Naive thymus-derived CD4-positive, alpha-beta T cell (primary cell): Measurements from ENCODE around the gene LASP1. TPM values are rescaled to one million over a fixed set of nuclear protein-coding genes. Genes with fewer than 3 reads are reported as not detected.

ENCODE experiments used
- ATAC-seq: fragments of 150-1000 bp; cut with Tn5 transposase; 2 replicates; pipeline ENCODE4 v1.10.0; 2021; ENCODE audit warnings: mild to moderate bottlenecking, moderate library complexity
- CTCF ChIA-PET: fragments of 350-600 bp; sonication (Branson Sonifier 250); formaldehyde crosslinking; loops from one replicate; lab custom pipeline; 2021; ENCODE audit warnings: antibody characterized with exemption; lab: Charles Lee
- POLR2A ChIA-PET: fragments of 350-600 bp; sonication (Branson Sonifier 250); formaldehyde crosslinking; loops from one replicate; lab custom pipeline; 2021; ENCODE audit warnings: antibody characterized with exemption, inconsistent platforms; lab: Charles Lee
- DNase-seq, 9 donors: peaks; one replicate each; pipeline versions ENCODE4 v3.0.0 to v3.0.0-alpha.2; 2020 to 2022; ENCODE audit warnings: mixed read lengths in 1 of 9
- H3K27ac ChIP-seq: one replicate; pipeline ENCODE4 v1.7.0; 2013; ENCODE audit warnings: mild to moderate bottlenecking, low read depth, low read length, moderate library complexity
- H3K27me3 ChIP-seq, 2 donors: one replicate each; pipeline ENCODE4 v1.7.0; 2013; ENCODE audit warnings: low read length in 2 of 2, mild to moderate bottlenecking in 2 of 2, moderate library complexity in 2 of 2; ENCODE audit not compliant: control insufficient read depth in 2 of 2, insufficient read depth in 2 of 2
- H3K36me3 ChIP-seq, 3 experiments: 1 replicate in 2 of 3; 2 replicates in 1 of 3; pipeline ENCODE4 v1.7.0; 2013; ENCODE audit warnings: low read length in 3 of 3, mild to moderate bottlenecking in 3 of 3, moderate library complexity in 1 of 3; ENCODE audit not compliant: insufficient read depth in 3 of 3, control insufficient read depth in 2 of 3
- H3K4me1 ChIP-seq, 2 donors: one replicate each; pipeline ENCODE4 v1.7.0; 2013; ENCODE audit warnings: low read length in 2 of 2, mild to moderate bottlenecking in 2 of 2, moderate library complexity in 1 of 2; ENCODE audit not compliant: control insufficient read depth in 2 of 2, insufficient read depth in 2 of 2
- H3K4me3 ChIP-seq: 2 replicates; pipeline ENCODE4 v1.7.0; 2013; ENCODE audit warnings: mild to moderate bottlenecking, low read length
- H3K9me3 ChIP-seq, 3 experiments: 1 replicate in 2 of 3; 2 replicates in 1 of 3; pipeline ENCODE4 v1.7.0; 2013; ENCODE audit warnings: low read length in 3 of 3; ENCODE audit not compliant: control insufficient read depth in 2 of 3
- H3K27ac Mint-ChIP-seq, 9 donors: one replicate each; pipeline ENCODE4 v1.8.0; 2020 to 2022; ENCODE audit warnings: mixed read lengths in 9 of 9, mild to moderate bottlenecking in 8 of 9, moderate library complexity in 5 of 9, inconsistent platforms in 2 of 9
- H3K27me3 Mint-ChIP-seq, 5 donors: one replicate each; pipeline ENCODE4 v1.8.0; 2021 to 2022; ENCODE audit warnings: mixed read lengths in 5 of 5, mild to moderate bottlenecking in 1 of 5
- H3K36me3 Mint-ChIP-seq, 5 donors: one replicate each; pipeline ENCODE4 v1.8.0; 2020 to 2022; ENCODE audit warnings: mixed read lengths in 5 of 5, mild to moderate bottlenecking in 3 of 5, inconsistent platforms in 1 of 5
- H3K4me1 Mint-ChIP-seq, 7 donors: one replicate each; pipeline ENCODE4 v1.8.0; 2020 to 2022; ENCODE audit warnings: mixed read lengths in 7 of 7, mild to moderate bottlenecking in 3 of 7, inconsistent platforms in 1 of 7
- H3K4me3 Mint-ChIP-seq, 10 donors: one replicate each; pipeline ENCODE4 v1.8.0; 2020 to 2022; ENCODE audit warnings: mild to moderate bottlenecking in 10 of 10, mixed read lengths in 10 of 10, moderate library complexity in 6 of 10, inconsistent platforms in 2 of 10
- H3K9me3 Mint-ChIP-seq, 11 donors: one replicate each; pipeline ENCODE4 v1.8.0; 2020 to 2022; ENCODE audit warnings: mixed read lengths in 11 of 11, mild to moderate bottlenecking in 4 of 11, inconsistent platforms in 1 of 11, moderate library complexity in 1 of 11
- intact Hi-C, 2 donors: fragments of 100-400 bp; cut with micrococcal nuclease; formaldehyde crosslinking; loops; one replicate each; pipeline ENCODE4 v1.15.1; 2023
- polyA plus RNA-seq, 2 donors: library from polyadenylated mRNA; unstranded; fragments of 300-500 nt; fragmentation: Illumina TruSeq; gene quantifications; one replicate each; pipeline ENCODE4 v1.2.3, GENCODE V29; 2021
- total RNA-seq, 6 experiments: library from RNA in 5 of 6; stranded (reverse) in 5 of 6; gene quantifications; 1 replicate in 5 of 6; 2 replicates in 1 of 6; pipeline ENCODE4 v1.2.3 and lab custom pipeline; 2021 to 2026

LASP1 gene
- total and polyA plus RNA-seq, 7 experiments from 2014 or later = 43.4 to 199 (median 104) TPM

DNA sequence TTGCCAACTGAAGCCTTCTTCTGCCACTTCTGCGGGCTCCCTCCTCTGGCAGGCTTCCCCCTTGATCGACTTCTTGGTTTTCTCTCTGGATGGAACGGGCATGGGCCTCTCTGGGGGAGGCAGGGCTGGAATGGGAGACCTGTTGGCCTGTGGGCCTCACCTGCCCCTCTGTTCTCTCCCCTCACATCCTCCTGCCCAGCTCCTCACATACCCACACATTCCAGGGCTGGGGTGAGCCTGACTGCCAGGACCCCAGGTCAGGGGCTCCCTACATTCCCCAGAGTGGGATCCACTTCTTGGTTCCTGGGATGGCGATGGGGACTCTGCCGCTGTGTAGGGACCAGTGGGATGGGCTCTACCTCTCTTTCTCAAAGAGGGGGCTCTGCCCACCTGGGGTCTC, 49.1 kb downstream of the LASP1 start:
- Histone ChIP-seq H3K4me1 (no peaks in the 10 kb centered on the region), H3K27me3 (no peaks in the 10 kb centered on the region), H3K36me3 (peaks cover 17 to 66% (median 20%) of the 10 kb centered on the region in 3 experiments), H3K4me3 (no peak overlapping the region), H3K9me3 (no peaks in the 10 kb centered on the region), H3K27ac (no peak overlapping the region)
- H3K27ac Mint-ChIP-seq = peak overlapping the region in 1 of 9 donors; percentile 12
- no peak for DNase-seq
- H3K4me3 Mint-ChIP-seq = no peak overlapping the region
- ChIA-PET POLR2A (no interaction called here), CTCF (no interaction called here)
- peaks cover 8 to 46% (median 16%) of the 10 kb centered on the region in 5 donors for H3K36me3 Mint-ChIP-seq
- H3K4me1 Mint-ChIP-seq = peaks cover 10 to 23% (median 14%) of the 10 kb centered on the region in 7 donors
- intact Hi-C loops = no loop called here
- ATAC-seq = no peak
- no peaks in the 10 kb centered on the region for H3K9me3 Mint-ChIP-seq
- no peaks in the 10 kb centered on the region for H3K27me3 Mint-ChIP-seq

DNA sequence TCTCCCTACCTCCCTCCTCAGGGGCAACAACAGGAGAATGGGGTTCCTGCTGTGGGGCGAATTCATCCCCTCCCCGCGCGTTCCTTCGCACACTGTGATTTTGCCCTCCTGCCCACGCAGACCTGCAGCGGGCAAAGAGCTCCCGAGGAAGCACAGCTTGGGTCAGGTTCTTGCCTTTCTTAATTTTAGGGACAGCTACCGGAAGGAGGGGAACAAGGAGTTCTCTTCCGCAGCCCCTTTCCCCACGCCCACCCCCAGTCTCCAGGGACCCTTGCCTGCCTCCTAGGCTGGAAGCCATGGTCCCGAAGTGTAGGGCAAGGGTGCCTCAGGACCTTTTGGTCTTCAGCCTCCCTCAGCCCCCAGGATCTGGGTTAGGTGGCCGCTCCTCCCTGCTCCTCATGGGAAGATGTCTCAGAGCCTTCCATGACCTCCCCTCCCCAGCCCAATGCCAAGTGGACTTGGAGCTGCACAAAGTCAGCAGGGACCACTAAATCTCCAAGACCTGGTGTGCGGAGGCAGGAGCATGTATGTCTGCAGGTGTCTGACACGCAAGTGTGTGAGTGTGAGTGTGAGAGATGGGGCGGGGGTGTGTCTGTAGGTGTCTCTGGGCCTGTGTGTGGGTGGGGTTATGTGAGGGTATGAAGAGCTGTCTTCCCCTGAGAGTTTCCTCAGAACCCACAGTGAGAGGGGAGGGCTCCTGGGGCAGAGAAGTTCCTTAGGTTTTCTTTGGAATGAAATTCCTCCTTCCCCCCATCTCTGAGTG, 49.6 kb downstream of the LASP1 start:
- intact Hi-C loops = loop anchor here in 1 of 2 donors (5.0 kb wide), 1 partner anchor 233 kb away; the partner anchor contains the start of gene PLXDC1
- peaks cover 3 to 40% (median 12%) of the 10 kb centered on the region in 5 donors for H3K36me3 Mint-ChIP-seq
- no peaks in the 10 kb centered on the region for H3K27me3 ChIP-seq
- H3K9me3 Mint-ChIP-seq = no peaks in the 10 kb centered on the region
- H3K4me1 Mint-ChIP-seq = peaks cover 11 to 24% (median 13%) of the 10 kb centered on the region in 7 donors
- H3K4me1 ChIP-seq = no peaks in the 10 kb centered on the region
- H3K4me3 ChIP-seq = no peak overlapping the region
- H3K27ac ChIP-seq = no peak overlapping the region
- peak in 1 of 9 donors; percentile 16 for DNase-seq
- no peak for ATAC-seq
- H3K36me3 ChIP-seq = peaks cover 14 to 60% (median 17%) of the 10 kb centered on the region in 3 experiments
- H3K27ac Mint-ChIP-seq = peak overlapping the region in 6 of 9 donors; percentile 32 to 81 (median 58)
- POLR2A ChIA-PET = interaction anchor here (0.6 to 1.0 kb wide), 2 partner anchors 9 to 49 kb away, joined by 3 to 4 read pairs; no protein-coding TSS in a partner anchor
- H3K27me3 Mint-ChIP-seq = no peaks in the 10 kb centered on the region
- CTCF ChIA-PET = no interaction called here
- no peaks in the 10 kb centered on the region for H3K9me3 ChIP-seq
- H3K4me3 Mint-ChIP-seq = no peak overlapping the region

DNA sequence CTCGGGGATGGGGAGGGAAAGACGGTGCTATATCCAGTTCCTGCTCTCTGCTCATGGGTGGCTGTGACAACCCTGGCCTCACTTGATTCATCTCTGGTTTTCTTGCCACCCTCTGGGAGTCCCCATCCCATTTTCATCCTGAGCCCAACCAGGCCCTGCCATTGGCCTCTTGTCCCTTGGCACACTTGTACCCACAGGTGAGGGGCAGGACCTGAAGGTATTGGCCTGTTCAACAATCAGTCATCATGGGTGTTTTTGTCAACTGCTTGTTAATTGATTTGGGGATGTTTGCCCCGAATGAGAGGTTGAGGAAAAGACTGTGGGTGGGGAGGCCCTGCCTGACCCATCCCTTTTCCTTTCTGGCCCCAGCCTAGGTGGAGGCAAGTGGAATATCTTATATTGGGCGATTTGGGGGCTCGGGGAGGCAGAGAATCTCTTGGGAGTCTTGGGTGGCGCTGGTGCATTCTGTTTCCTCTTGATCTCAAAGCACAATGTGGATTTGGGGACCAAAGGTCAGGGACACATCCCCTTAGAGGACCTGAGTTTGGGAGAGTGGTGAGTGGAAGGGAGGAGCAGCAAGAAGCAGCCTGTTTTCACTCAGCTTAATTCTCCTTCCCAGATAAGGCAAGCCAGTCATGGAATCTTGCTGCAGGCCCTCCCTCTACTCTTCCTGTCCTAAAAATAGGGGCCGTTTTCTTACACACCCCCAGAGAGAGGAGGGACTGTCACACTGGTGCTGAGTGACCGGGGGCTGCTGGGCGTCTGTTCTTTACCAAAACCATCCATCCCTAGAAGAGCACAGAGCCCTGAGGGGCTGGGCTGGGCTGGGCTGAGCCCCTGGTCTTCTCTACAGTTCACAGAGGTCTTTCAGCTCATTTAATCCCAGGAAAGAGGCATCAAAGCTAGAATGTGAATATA, 50.8 kb downstream of the LASP1 start:
- H3K27ac Mint-ChIP-seq = peak overlapping the region in 8 of 9 donors; percentile 13 to 81 (median 64)
- no peak for ATAC-seq
- Histone ChIP-seq H3K27ac (peak overlapping the region; percentile 11), H3K4me1 (peaks cover 7 to 9% of the 10 kb centered on the region in 2 donors), H3K27me3 (no peaks in the 10 kb centered on the region), H3K36me3 (peaks cover 4 to 49% (median 12%) of the 10 kb centered on the region in 3 experiments), H3K4me3 (no peak overlapping the region), H3K9me3 (no peaks in the 10 kb centered on the region)
- H3K4me3 Mint-ChIP-seq = no peak overlapping the region
- CTCF ChIA-PET = interaction anchor here (1.5 kb wide), 1 partner anchor 52 kb away, joined by 3 read pairs; no protein-coding TSS in a partner anchor
- no peak for DNase-seq
- H3K27me3 Mint-ChIP-seq = no peaks in the 10 kb centered on the region
- peaks cover 3 to 36% (median 11%) of the 10 kb centered on the region in 5 donors for H3K36me3 Mint-ChIP-seq
- H3K9me3 Mint-ChIP-seq = peaks cover 0 to 2% (median 0%) of the 10 kb centered on the region in 11 donors
- intact Hi-C loops = loop anchor here in 1 of 2 donors (5.0 kb wide), 1 partner anchor 232 kb away; the partner anchor contains the start of gene PLXDC1
- H3K4me1 Mint-ChIP-seq = peaks cover 19 to 34% (median 23%) of the 10 kb centered on the region in 7 donors
- POLR2A ChIA-PET = interaction anchor here (1.0 to 1.2 kb wide), 3 partner anchors 50 to 96 kb away, joined by 3 to 4 read pairs (median 3); partner anchors contain the start of gene CWC25

DNA sequence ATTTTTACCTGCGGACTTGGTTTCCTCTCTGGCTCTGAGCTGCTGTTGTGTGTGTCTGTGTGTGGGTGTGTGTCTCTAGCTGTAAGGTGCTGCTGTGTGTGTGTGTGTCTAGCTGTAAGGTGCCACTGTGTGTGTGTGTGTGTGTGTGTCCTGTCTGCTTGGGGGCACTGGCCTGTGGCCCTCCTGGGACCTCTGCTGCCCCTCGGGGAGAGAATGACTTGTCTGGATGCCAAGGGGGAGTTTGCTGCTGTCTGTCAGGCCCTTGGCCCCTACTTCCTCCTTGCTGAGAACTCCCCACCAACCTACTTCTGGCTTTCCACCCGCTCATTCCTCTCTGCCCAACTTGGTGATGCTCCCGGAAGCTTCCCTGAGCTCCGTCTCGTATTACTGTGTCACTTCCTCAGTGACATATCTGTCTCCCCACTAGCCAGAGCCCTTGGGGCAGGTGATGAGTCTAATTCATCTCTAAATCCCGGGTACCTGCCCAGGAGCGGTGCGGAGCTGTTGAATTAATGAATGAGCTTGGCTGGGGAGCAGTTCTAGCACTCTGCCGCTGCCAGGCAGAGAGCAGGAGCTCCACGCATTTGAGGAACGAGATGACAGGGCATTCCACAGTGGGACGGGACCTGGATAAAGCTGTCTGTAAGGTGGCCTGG, 52.0 kb downstream of the LASP1 start:
- peaks cover 12 to 13% of the 10 kb centered on the region in 2 donors for H3K4me1 ChIP-seq
- Mint-ChIP-seq H3K27ac (peak overlapping the region; percentile 16 to 93 (median 73)), H3K4me3 (no peak overlapping the region), H3K4me1 (peaks cover 28 to 44% (median 33%) of the 10 kb centered on the region in 7 donors), H3K9me3 (peaks cover 0 to 2% (median 0%) of the 10 kb centered on the region in 11 donors), H3K27me3 (no peaks in the 10 kb centered on the region), H3K36me3 (peaks cover 3 to 27% (median 6%) of the 10 kb centered on the region in 5 donors)
- ChIA-PET CTCF (interaction anchor here (0.7 to 1.5 kb wide), 4 partner anchors 37 to 323 kb away, joined by 3 read pairs; partner anchors contain the start of gene RPL23), POLR2A (interaction anchor here (1.0 to 1.2 kb wide), 3 partner anchors 51 to 97 kb away, joined by 3 to 4 read pairs (median 3); partner anchors contain the start of gene CWC25)
- H3K9me3 ChIP-seq = no peaks in the 10 kb centered on the region
- no peaks in the 10 kb centered on the region for H3K27me3 ChIP-seq
- ATAC-seq (peak; percentile 17), DNase-seq (peak in 1 of 9 donors; percentile 18)
- H3K27ac ChIP-seq = no peak overlapping the region
- intact Hi-C loops = loop anchor here in 1 of 2 donors (5.0 kb wide), 1 partner anchor 230 kb away; the partner anchor contains the start of gene PLXDC1
- H3K4me3 ChIP-seq = no peak overlapping the region
- peaks cover 0 to 37% (median 8%) of the 10 kb centered on the region in 3 experiments for H3K36me3 ChIP-seq

DNA sequence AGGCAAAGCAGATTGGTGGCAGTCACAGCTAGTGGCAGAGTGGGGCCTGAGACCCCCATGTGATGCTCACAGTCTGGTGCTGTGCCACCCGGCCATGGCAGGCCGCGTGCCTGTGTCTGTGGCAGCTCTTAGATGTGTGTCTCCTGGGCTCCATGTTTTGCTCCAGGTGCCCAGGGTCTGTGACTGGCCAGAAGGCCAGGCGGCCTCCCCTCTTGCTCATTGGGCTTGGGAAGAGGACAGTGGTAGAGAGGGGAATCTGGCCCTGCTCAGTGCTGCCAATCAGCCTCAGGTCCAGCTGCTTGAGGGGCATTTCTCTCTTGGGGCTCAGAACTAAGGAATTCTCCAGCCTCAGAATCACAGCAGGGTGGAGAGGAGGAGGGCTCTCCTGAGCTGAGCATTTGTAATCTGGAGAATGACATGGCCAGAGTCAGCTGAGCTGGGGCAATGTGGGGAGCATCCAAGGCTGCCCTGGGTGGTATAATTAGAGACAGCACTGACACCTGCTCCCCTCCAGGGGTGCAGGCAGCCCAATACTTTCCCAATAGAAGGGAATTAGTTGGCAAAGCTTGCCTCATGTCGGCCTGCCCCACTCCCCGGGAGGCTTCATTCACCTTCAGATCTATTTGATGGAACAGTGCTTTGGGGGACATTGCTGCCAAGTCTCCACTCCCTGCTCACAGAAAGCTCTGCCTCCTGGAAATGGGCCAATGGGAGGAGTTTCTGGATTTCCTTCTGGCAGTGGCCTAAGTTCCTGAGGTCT, 52.9 kb downstream of the LASP1 start:
- H3K4me1 ChIP-seq = peaks cover 12 to 14% of the 10 kb centered on the region in 2 donors
- ATAC-seq = no peak
- Mint-ChIP-seq H3K4me1 (peaks cover 29 to 45% (median 31%) of the 10 kb centered on the region in 7 donors), H3K4me3 (no peak overlapping the region), H3K36me3 (peaks cover 0 to 20% (median 0%) of the 10 kb centered on the region in 5 donors), H3K9me3 (peaks cover 0 to 2% (median 0%) of the 10 kb centered on the region in 11 donors), H3K27me3 (no peaks in the 10 kb centered on the region), H3K27ac (peak overlapping the region in 4 of 9 donors; percentile 38 to 93 (median 45))
- H3K9me3 ChIP-seq = no peaks in the 10 kb centered on the region
- H3K27me3 ChIP-seq = no peaks in the 10 kb centered on the region
- H3K27ac ChIP-seq = no peak overlapping the region
- H3K36me3 ChIP-seq = peaks cover 0 to 29% (median 8%) of the 10 kb centered on the region in 3 experiments
- ChIA-PET CTCF (interaction anchor here (1.2 to 1.6 kb wide), 4 partner anchors 39 to 70 kb away, joined by 3 to 5 read pairs (median 4); partner anchors contain the start of gene RPL23), POLR2A (interaction anchor here (0.6 to 2.0 kb wide), 3 partner anchors 31 to 83 kb away, joined by 3 to 6 read pairs (median 3); partner anchors contain the start of gene LASP1)
- peak in 1 of 9 donors; percentile 17 for DNase-seq
- no peak overlapping the region for H3K4me3 ChIP-seq
- intact Hi-C loops = loop anchor here in 1 of 2 donors (5.0 kb wide), 1 partner anchor 230 kb away; the partner anchor contains the start of gene PLXDC1
